ENCODE results near the gene ACKR2.

The ACKR2 gene

DNA sequence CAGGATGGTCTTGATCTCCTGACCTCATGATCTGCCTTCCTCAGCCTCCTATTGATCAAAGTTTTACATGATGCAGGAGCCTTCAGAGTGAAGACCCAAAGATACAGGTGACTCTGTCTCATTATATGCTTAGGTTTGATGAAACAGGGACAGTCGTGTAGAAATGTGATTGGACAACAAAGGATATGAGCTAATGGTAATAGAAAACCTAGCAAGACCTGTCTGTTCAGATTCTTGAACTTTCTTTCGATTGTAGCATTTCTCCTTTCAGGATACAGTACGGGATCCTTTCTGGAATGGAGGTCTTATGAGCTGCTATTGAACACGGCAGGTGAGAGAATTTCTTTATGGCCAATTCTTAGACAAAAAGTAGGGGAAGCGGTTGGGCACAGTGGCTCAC lies at the start of gene ACKR2:
ACKR2 (plus strand) TSS at position 244 of the 400 bp plus-strand sequence. CDS start 55,058 bp downstream, outside the sequence.
- in situ Hi-C loops (cut with HindIII; ENCODE audit: low sequenced_read_pairs): no loop called here

DNA sequence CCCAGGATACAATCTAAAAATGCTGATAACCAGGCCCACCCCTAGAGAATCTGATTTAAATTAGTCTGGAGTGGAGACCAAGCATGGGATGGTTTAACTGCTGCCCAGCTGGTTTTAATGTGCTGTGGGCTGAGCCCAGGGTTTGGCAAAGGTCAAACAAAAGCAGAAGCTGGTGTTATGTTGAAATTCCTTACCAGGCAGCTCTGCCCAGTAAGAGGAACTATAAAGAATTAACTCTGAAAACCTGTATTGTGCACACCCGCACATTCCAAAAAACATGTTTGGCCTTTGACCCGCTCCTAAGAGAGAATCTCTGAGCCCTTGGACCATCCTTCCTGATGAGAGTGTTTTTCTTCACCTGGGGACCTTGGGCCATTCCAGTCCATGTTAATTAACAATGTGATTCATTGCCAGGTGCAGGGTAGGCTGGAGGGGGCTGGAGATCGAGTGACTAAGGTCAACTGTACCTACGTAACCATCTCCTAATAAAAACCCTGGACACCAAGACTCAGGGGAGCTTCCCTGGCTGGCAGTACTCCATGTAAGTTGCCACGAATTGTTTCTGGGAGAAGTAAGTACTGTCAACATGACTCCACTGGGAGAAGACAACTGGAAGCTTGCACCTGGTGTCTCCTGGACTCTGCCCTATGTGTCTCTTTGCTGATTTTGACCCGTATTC lies 47.1 kb upstream of the ACKR2 start:
- in situ Hi-C loops (cut with HindIII; ENCODE audit: low sequenced_read_pairs): loop anchor here (25.0 kb wide), 1 partner anchor 125 kb away; the partner anchor contains the start of gene CYP8B1

GRCh38 chr3:42763021-42763420 lies 46.2 kb upstream of the ACKR2 start:
- in situ Hi-C loops (cut with HindIII; ENCODE audit: low sequenced_read_pairs): loop anchor here (25.0 kb wide), 1 partner anchor 124 kb away; the partner anchor contains the start of gene CYP8B1

DNA sequence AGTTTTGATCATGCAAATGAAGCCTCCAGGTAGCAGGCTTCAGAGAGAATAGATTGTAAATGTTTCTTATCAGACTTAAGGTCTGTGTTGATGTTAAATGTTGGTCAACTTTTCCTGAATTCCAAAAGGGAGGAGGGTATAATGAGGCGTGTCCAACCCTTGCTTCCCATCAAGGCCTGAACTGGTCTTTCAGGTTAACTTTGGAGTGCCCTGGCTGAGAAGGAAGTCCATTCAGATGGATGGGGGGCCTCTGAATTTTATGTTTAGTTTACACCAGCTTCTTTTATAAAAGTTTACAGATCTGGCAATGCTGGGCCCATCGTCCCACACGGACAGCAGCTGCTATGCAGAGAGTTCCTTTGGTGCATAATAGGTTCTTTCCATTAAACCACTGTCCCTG lies 45.1 kb upstream of the ACKR2 start:
- in situ Hi-C loops (cut with HindIII; ENCODE audit: low sequenced_read_pairs): loop anchor here (25.0 kb wide), 1 partner anchor 123 kb away; the partner anchor contains the start of gene CYP8B1

DNA sequence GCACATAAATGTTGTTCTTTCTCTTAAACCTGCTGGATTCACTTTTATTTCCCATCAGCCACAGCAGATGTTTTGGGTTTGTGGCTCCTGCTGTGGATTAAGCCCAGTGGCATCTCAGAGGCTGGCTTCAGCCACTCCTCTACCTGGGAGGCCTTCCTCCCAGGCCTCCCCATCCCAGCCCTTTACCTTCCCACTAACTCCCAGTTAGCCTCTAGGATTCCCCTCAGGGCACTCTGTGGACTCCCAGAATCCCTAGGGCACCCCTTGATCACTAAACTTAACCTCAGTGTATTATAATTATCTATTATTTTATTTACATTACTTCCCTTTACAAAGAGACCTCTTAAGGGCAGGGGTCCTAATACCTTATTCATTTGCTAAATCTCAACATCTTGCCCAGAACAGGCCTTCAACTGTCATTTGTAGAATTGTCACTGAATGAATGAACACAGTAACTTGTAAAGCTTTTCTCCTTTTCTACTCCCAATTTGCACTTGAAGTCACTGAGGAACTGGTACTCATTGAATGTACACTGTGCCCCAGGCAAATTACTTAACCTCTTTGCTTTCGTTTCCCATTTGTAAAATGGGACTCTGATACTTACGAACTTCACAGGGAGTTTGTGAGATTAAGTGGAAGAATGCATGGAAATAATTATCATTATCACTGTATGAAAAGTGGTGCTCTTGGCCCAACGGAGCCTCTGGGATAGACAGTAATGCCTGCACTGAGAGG lies 44.5 kb upstream of the ACKR2 start:
- in situ Hi-C loops (cut with HindIII; ENCODE audit: low sequenced_read_pairs): loop anchor here (25.0 kb wide), 1 partner anchor 123 kb away; the partner anchor contains the start of gene CYP8B1

DNA sequence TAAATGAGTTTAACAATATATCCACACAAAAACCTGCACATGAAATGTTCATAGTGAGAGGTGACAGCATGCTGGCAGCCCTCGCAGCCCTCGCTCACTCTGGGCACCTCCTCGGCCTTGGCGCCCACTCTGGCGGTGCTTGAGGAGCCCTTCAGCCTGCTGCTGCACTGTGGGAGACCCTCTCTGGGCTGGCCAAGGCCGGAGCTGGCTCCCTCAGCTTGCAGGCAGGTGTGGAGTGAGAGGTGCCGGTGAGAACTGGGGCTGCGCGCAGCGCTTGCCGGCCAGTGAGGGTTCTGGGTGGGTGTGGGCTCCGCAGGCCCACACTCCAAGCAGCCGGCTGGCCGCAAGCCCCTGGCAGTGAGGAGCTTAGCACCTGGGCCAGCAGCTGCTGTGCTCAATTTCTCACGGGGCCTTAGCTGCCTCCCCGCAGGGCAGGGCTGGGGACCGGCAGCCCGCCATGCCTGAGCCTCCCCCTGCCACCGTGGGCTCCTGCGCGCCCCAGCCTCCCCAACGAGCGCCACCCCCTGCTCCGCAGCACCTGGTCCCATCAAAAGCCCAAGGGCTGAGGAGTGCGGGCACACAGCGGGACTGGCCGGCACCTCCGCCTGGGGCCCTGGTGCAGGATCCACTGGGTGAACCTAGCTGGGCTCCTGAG lies 39.6 kb upstream of the ACKR2 start:
- in situ Hi-C loops (cut with HindIII; ENCODE audit: low sequenced_read_pairs): loop anchor here (25.0 kb wide), 1 partner anchor 118 kb away; the partner anchor contains the start of gene CYP8B1

DNA sequence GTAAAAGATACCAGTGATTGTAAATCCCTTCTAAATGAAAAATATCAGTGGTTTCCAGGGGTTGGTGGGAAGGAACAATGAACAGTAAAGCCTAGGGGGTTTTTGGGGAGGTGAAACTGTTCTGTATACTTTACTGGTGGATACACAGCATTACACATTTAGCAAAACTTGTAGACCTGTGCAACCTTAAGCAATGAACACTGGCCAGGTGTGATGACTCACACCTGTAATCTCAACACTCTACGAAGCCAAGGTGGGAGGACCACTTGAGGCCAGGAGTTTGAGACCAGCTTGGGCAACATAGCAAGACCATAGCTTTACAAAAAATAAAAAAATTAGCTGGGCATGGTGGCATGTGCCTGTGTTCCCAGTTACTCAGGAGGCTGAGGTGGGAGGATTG lies 38.0 kb upstream of the ACKR2 start:
- in situ Hi-C loops (cut with HindIII; ENCODE audit: low sequenced_read_pairs): loop anchor here (25.0 kb wide), 1 partner anchor 116 kb away; the partner anchor contains the start of gene CYP8B1

DNA sequence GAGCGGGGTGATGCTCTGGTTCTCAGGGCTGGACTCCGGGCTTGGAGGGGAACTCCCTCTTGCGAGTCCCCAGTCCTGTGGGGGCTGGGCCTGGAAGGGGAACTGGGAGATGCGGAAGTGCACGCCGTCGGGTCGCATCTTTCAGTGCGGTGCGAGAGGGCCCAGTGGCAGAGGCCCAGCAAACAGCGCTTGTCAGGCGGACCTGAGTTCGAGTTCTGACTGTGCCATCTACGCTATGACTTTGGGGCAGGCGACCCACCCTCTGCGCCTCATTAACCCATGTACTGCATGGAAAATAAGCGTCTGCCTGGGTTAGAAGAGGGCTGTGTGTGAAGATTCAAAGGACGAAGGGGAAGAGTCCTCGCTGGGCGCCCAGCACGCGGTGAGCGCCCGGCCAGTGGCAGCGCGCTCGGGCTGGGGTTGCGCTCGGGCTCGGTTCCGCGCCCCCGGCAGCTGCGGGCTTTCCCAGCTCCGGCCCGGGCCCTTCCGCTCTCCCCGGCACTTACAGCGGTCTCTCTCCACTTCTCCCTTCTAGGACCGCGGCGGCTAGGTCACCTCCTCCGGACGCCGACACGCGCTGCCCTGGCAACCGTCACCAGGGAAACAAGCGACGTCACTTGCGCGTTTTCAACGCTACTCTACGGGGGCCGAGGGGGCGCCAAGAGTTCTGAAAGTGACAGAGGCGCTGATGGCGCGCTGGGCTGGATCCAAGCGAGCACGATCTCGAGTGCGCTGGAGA lies 36.4 kb upstream of the ACKR2 start, which contains the start of gene CCDC13:
CCDC13 (minus strand) TSS at position 584 of the 739 bp plus-strand sequence. CDS start 14,908 bp downstream, outside the sequence.
- in situ Hi-C loops (cut with HindIII; ENCODE audit: low sequenced_read_pairs): loop anchor here (25.0 kb wide), 1 partner anchor 114 kb away; the partner anchor contains the start of gene CYP8B1

GRCh38 chr3:42773409-42773751 lies 35.9 kb upstream of the ACKR2 start:
- in situ Hi-C loops (cut with HindIII; ENCODE audit: low sequenced_read_pairs): loop anchor here (25.0 kb wide), 1 partner anchor 114 kb away; the partner anchor contains the start of gene CYP8B1

GRCh38 chr3:42778644-42779043 lies 30.6 kb upstream of the ACKR2 start:
- in situ Hi-C loops (cut with HindIII; ENCODE audit: low sequenced_read_pairs): no loop called here

DNA sequence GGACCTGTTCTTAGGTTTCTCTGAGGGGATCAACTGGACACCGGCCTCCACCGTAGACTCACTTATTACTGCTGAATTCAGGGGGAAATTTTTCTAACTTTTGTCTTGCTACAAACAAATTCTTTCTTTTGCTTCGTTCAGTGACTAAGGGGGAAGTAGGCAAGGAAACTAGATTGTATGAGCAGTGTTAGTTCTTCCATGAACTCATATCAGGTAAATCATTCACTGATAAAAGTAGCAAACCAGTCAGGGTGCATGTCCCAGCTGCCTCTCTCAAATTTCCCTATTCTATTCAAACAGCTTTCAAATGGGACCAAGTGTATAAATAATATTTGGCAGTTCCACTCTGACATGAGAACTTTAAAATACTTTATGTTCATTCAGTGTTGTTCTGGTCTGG lies 28.8 kb upstream of the ACKR2 start:
- in situ Hi-C loops (cut with HindIII; ENCODE audit: low sequenced_read_pairs): no loop called here

GRCh38 chr3:42780892-42781700 lies 28.1 kb upstream of the ACKR2 start:
- in situ Hi-C loops (cut with HindIII; ENCODE audit: low sequenced_read_pairs): no loop called here

GRCh38 chr3:42786212-42786611 lies 23.0 kb upstream of the ACKR2 start:
- in situ Hi-C loops (cut with HindIII; ENCODE audit: low sequenced_read_pairs): no loop called here

- in situ Hi-C loops (cut with HindIII; ENCODE audit: low sequenced_read_pairs): no loop called here
Measured at GRCh38 chr3:42786631-42787030, 22.6 kb upstream of the ACKR2 start.

DNA sequence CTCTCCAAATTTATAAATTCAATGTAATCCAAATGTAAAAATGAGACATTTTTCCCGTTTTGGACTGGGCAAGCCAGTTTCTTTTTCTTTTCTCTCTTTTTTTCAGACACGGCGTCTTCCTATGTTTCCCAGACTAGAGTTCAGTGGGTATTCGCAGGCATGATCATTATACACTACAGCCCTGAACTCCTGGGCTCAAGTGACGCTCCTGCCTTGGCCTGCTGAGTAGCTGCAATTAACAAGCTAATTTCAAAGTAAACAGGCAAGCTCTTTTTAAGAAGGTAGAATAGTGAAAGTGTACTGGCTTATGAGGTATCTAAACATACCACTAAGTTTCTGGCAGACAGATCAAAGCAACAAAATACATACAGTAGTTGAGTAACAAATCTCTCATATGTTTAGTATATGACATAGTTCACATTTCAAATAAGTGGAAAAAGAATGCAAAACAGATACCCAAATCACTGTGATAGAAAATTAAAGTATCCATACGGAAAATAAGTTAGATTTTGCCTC lies 18.5 kb upstream of the ACKR2 start:
- in situ Hi-C loops (cut with HindIII; ENCODE audit: low sequenced_read_pairs): no loop called here

DNA sequence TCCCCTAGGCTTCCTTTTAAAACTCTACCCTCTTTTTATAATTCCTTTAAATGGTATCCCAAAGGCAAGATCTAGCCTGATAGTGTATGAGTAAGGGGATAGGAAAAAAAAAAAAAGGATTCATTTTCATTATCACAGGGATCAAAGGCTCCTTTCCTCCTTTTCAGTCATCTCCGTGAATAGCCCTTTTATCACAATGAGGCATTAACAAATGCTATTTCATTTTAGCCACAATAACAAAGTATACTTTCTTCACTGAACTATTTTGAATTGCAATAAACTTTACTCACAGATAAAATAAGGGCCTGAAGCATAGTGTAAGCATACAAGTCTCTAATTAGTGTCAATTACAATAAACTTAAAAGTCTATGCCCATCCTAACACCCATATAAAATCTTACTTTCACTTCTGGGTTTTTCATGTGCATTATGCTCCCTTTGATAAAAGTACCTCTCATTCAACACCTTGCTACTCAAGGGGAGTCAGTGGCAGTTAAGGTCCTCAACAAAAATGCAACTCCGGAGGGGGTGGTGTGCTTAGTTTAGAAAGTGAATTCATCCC lies 13.5 kb upstream of the ACKR2 start:
- in situ Hi-C loops (cut with HindIII; ENCODE audit: low sequenced_read_pairs): no loop called here

DNA sequence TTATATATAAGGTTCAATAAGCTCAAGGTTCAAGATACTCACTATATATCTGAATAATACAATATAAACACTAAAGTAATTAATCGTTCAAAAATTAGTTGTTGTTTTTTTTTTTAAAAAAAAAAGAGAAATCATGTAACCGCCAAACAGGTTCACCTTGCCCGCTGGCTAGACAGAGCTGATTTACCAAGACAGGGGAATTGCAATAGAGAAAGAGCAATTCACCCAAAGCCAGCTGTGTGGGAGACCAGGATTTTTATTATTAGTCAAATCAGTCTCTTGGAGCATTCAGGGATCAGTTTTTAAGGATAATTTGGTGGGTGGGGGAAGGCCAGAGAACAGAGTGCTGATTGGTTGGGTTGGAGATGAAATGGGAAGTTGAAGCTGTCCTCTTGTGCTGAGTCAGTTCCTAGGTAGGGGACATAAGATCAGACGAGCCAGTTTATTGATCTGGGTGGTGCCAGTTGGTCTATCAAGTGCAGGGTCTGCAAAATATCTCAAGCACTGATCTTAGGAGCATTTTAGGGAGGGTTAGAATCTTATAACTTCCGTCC lies 12.8 kb upstream of the ACKR2 start:
- in situ Hi-C loops (cut with HindIII; ENCODE audit: low sequenced_read_pairs): no loop called here

DNA sequence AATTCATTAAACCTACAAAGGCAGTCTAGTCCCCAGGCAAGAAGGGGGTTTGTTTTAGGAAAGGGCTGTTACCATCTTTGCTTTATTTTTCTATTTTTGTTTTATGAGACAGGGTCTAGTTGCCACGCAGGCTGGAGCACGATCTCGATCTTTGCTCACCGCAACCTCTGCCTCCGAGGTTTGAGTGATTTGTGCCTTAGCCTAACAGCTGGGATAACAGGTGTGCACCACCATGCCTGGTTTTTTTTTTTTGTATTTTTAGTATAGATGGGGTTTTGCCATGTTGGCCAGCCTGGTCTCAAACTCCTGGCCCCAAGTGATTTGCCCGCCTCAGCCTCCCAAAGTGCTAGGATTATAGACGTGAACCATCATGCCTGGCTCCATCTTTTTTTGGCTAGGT lies 9.9 kb upstream of the ACKR2 start:
- in situ Hi-C loops (cut with HindIII; ENCODE audit: low sequenced_read_pairs): no loop called here

DNA sequence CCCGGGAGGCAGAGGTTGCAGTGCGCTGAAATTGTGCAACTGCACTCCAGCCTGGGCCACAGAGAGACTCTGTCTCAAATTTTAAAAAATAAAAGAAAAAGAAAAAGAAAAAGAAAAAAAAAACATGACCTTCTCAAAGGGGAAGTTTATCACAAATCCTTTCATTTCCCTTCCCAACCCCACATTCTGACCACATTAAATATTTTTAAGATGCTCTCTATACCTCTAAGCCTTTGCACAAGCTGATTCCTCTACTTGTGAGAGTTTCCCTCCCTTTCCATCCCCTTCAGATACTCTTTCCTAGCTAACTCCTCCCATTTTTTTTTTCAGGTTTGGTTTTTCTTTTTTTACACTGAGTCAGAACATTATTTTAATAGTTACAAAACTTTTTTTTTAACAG lies 9.0 kb upstream of the ACKR2 start:
- in situ Hi-C loops (cut with HindIII; ENCODE audit: low sequenced_read_pairs): no loop called here
